Tibial artery (tissue), 4 donors: Measurements from ENCODE around the gene DOCK1.

Source experiments
- DNase-seq, 2 donors: peaks; one replicate each; pipeline ENCODE4 v3.0.0-alpha.2; 2019
- H3K27ac ChIP-seq, 2 donors: fragments of 200-600 bp; sonication (generic) in 1 of 2; 1 replicate in 1 of 2; 2 replicates in 1 of 2; pipeline ENCODE4 v1.5.1; 2018 to 2019; ENCODE audit warnings: mild to moderate bottlenecking in 1 of 2
- H3K27me3 ChIP-seq, 2 donors: fragments of 200-600 bp; sonication (generic) in 1 of 2; one replicate each; pipeline versions ENCODE4 v1.5.1 to v1.6.0; 2016 to 2019
- H3K36me3 ChIP-seq, 3 donors: fragments of 200-600 bp; sonication (generic) in 2 of 3; one replicate each; pipeline ENCODE4 v1.5.1; 2016 to 2019; ENCODE audit warnings: mild to moderate bottlenecking in 2 of 3
- H3K4me1 ChIP-seq, 4 donors: fragments of 200-600 bp; sonication (generic) in 2 of 4; 1 replicate in 3 of 4; 2 replicates in 1 of 4; pipeline ENCODE4 v1.5.1; 2016 to 2019
- H3K4me3 ChIP-seq, 2 donors: fragments of 200-600 bp; sonication (generic) in 1 of 2; 1 replicate in 1 of 2; 2 replicates in 1 of 2; pipeline ENCODE4 v1.5.1; 2018 to 2019; ENCODE audit warnings: mild to moderate bottlenecking in 2 of 2
- H3K9me3 ChIP-seq, 3 donors: fragments of 200-600 bp; sonication (generic) in 1 of 3; one replicate each; pipeline ENCODE4 v1.5.1; 2016 to 2019
- intact Hi-C: fragments of 100-400 bp; cut with DNase I; formaldehyde crosslinking; loops from one replicate; pipeline ENCODE4 v1.15.0; 2023; ENCODE audit warnings: low total_unique reads
- TF ChIP-seq, protein P1 (sequence below), 2 experiments: fragments of 200-600 bp in 1 of 2; fragments of 450-650 bp in 1 of 2; IDR thresholded peaks; one replicate each; pipeline ENCODE4 v1.5.1; 2017 to 2019; ENCODE audit warnings: antibody characterized with exemption in 2 of 2, mild to moderate bottlenecking in 1 of 2, moderate library complexity in 1 of 2

Gene DOCK1

DNA sequence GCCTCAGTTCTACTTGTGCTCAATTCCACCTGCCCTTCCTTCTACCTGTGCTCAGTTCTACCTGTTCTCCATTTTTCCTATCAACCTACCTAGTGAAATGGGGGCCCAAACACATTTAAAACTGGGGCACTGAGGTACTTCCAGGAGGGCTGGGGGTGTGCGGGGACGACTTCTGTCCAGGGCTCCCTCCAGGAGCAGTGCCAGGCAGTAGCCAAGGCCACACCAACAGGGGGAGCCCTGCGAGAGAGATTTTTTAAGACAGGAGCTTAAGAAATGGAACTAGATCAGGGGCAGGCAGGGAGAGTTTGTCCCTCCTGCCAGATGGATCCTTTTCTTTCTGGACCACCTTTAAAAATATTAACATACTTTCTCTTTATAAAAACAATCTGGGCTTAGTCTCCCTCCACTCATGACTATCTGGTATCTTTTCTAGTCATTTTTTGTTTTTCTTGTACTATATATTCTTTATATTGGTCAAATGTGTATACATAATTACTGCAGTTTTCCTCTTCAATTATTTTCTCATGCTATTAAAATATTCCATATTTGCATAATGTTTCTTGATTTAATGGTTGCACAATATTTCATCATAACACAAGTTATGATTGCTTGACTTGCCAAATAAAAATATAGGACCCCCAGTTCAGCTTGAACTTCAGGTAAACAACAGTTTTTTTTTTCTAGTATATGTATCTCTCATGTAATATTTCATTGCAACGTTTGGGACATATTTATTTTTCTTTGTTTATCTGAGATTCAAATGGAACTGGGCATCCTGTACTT lies 338.5 kb downstream of the DOCK1 start:
- Histone ChIP-seq H3K9me3 (no peaks in the 10 kb centered on the region), H3K4me3 (no peak overlapping the region), H3K27ac (no peak overlapping the region), H3K27me3 (no peaks in the 10 kb centered on the region), H3K4me1 (no peaks in the 10 kb centered on the region), H3K36me3 (peaks cover 8 to 14% (median 10%) of the 10 kb centered on the region in 3 donors)
- intact Hi-C loops, result no loop called here
- TF ChIP-seq, protein P1, sequence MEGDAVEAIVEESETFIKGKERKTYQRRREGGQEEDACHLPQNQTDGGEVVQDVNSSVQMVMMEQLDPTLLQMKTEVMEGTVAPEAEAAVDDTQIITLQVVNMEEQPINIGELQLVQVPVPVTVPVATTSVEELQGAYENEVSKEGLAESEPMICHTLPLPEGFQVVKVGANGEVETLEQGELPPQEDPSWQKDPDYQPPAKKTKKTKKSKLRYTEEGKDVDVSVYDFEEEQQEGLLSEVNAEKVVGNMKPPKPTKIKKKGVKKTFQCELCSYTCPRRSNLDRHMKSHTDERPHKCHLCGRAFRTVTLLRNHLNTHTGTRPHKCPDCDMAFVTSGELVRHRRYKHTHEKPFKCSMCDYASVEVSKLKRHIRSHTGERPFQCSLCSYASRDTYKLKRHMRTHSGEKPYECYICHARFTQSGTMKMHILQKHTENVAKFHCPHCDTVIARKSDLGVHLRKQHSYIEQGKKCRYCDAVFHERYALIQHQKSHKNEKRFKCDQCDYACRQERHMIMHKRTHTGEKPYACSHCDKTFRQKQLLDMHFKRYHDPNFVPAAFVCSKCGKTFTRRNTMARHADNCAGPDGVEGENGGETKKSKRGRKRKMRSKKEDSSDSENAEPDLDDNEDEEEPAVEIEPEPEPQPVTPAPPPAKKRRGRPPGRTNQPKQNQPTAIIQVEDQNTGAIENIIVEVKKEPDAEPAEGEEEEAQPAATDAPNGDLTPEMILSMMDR (IDR thresholded peaks at IDR 0.05), result peak in 1 of 2 experiments; percentile 27
- no peak for DNase-seq

DNA sequence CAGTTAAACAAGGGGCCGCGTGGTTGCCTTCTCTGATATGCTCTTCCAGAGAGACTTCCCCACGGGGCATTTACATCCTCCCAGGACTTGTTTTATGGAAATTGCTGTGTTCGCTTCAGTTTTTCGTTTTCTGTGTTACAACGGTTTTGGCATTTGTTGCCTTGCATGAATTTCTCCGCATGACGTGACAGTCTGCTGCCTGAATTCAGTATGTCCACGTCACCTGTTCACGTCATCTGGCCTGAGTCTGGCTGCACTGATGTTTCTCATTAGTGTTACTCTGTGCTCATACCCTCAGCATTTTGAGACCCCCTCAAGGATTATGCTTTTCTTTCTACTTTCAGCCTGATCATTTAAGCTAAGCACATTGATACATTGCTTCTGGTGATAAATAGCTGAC lies 340.2 kb downstream of the DOCK1 start:
- no peak overlapping the region for H3K27ac ChIP-seq
- H3K4me3 ChIP-seq, result no peak overlapping the region
- H3K9me3 ChIP-seq, result no peaks in the 10 kb centered on the region
- H3K27me3 ChIP-seq, result no peaks in the 10 kb centered on the region
- peaks cover 14 to 25% (median 18%) of the 10 kb centered on the region in 3 donors for H3K36me3 ChIP-seq
- TF ChIP-seq, protein P1 (IDR thresholded peaks at IDR 0.05), result no peak
- intact Hi-C loops, result no loop called here
- DNase-seq, result no peak
- H3K4me1 ChIP-seq, result no peaks in the 10 kb centered on the region

DNA sequence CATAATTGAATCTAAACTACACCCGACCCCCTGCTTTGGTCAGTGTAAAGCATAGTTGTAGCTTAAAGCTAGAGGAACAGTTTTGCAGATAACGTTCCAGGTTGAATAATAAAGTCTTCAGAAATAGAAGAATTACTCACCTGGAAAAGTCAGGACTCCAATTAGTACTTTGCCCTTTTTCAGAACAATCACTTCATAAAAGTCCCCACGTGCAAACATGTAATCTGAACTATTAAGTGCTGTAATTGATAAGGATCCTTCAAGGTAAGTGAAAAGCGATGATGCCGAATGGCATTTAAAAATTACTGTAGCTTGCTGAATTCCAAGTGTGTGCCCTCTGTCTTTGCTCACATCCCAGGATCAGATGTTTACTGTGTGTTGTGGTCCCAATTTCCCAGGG lies 344.8 kb downstream of the DOCK1 start:
- H3K27me3 ChIP-seq, result no peaks in the 10 kb centered on the region
- H3K9me3 ChIP-seq, result no peaks in the 10 kb centered on the region
- H3K27ac ChIP-seq, result no peak overlapping the region
- no peaks in the 10 kb centered on the region for H3K4me1 ChIP-seq
- H3K36me3 ChIP-seq, result peaks cover 14 to 30% (median 26%) of the 10 kb centered on the region in 3 donors
- DNase-seq, result no peak
- intact Hi-C loops, result no loop called here
- no peak overlapping the region for H3K4me3 ChIP-seq
- TF ChIP-seq, protein P1 (IDR thresholded peaks at IDR 0.05), result no peak

DNA sequence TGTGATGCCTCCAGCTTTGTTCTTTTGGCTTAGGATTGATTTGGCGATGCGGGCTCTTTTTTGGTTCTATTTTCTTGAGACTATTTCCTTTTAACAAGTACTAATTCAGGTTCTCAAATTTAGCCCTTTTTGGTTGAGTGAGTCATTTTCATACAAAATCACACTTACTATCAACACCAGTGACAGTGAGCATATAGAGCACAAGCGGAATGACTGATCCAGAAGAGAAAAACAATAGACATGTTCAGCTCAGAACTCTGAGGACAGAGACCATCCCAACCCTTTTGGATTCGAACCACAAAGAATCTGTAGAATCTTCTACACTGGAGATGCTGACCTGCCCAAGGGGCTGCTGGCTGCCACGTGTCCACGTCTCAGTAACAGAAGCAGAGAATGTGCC lies 347.6 kb downstream of the DOCK1 start:
- no peaks in the 10 kb centered on the region for H3K4me1 ChIP-seq
- H3K27ac ChIP-seq, result no peak overlapping the region
- no peak overlapping the region for H3K4me3 ChIP-seq
- TF ChIP-seq, protein P1 (IDR thresholded peaks at IDR 0.05), result no peak
- no peaks in the 10 kb centered on the region for H3K9me3 ChIP-seq
- peaks cover 21 to 34% (median 31%) of the 10 kb centered on the region in 3 donors for H3K36me3 ChIP-seq
- intact Hi-C loops, result no loop called here
- no peaks in the 10 kb centered on the region for H3K27me3 ChIP-seq
- no peak for DNase-seq

DNA sequence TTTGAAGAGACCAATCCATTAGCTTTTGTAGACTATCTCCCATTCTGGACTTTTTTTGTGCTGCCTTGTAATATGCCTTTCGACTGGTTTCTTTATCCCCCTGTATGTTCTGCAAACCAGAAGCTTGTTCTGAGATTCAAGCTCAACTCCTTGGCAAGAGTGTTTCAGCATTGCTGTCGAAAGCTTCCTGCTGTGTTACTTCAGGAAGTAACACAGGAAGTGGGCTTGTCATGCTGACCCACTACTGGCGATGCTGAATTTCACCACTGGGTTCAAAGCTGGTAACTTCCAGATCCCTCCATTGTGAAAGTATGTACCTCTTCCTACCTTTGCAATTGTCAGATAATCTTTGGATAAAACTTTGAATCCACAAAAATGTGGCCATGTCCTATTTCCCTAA lies 349.0 kb downstream of the DOCK1 start:
- DNase-seq, result no peak
- Histone ChIP-seq H3K27me3 (no peaks in the 10 kb centered on the region), H3K9me3 (no peaks in the 10 kb centered on the region), H3K4me1 (no peaks in the 10 kb centered on the region), H3K36me3 (peaks cover 21 to 36% (median 33%) of the 10 kb centered on the region in 3 donors), H3K4me3 (no peak overlapping the region), H3K27ac (no peak overlapping the region)
- intact Hi-C loops, result no loop called here
- TF ChIP-seq, protein P1 (IDR thresholded peaks at IDR 0.05), result no peak
